Gastrocnemius medialis (tissue), 4 donors: ENCODE measurements around the gene TFCP2. TPM values are rescaled to one million over a fixed set of nuclear protein-coding genes. Genes with fewer than 3 reads are reported as not detected.

Experiments used
- ATAC-seq, 2 donors: fragments of 150-250 bp; one replicate each; pipeline ENCODE4 v1.9.1; 2016
- DNase-seq, 2 donors: peaks; one replicate each; pipeline ENCODE4 v3.0.0-alpha.2; 2019
- H3K27ac ChIP-seq, 4 donors: fragments of 200-600 bp; sonication (generic); 1 replicate in 1 of 4; 2 replicates in 3 of 4; pipeline ENCODE4 v1.5.1; 2016 to 2018; ENCODE audit warnings: mild to moderate bottlenecking in 2 of 4, moderate library complexity in 1 of 4
- H3K27me3 ChIP-seq, 3 donors: fragments of 200-600 bp; sonication (generic) in 2 of 3; 1 replicate in 1 of 3; 2 replicates in 2 of 3; pipeline versions ENCODE4 v1.5.1 to v1.6.0; 2016 to 2019; ENCODE audit warnings: mild to moderate bottlenecking in 1 of 3, moderate library complexity in 1 of 3
- H3K36me3 ChIP-seq, 2 donors: fragments of 200-600 bp; sonication (generic) in 1 of 2; one replicate each; pipeline ENCODE4 v1.5.1; 2017 to 2018
- H3K4me1 ChIP-seq, 2 donors: fragments of 200-600 bp; sonication (generic) in 1 of 2; one replicate each; pipeline ENCODE4 v1.5.1; 2016 to 2017; ENCODE audit warnings: mild to moderate bottlenecking in 2 of 2
- H3K4me3 ChIP-seq, 4 donors: fragments of 200-600 bp; sonication (generic) in 3 of 4; 1 replicate in 1 of 4; 2 replicates in 3 of 4; pipeline ENCODE4 v1.5.1; 2016 to 2019; ENCODE audit warnings: mild to moderate bottlenecking in 2 of 4
- H3K9me3 ChIP-seq, 3 donors: fragments of 200-600 bp; sonication (generic) in 2 of 3; 1 replicate in 1 of 3; 2 replicates in 2 of 3; pipeline ENCODE4 v1.5.1; 2016 to 2019
- POLR2A ChIP-seq, 2 donors: fragments of 450-650 bp; IDR thresholded peaks; one replicate each; pipeline ENCODE4 v1.6.1; 2017; ENCODE audit warnings: antibody characterized with exemption in 2 of 2, mild to moderate bottlenecking in 2 of 2, moderate library complexity in 2 of 2
- in situ Hi-C, 4 donors: fragments of 200-750 bp; cut with MboI; loops; one replicate each; pipeline versions ENCODE4 v1.15.0 to v1.8.0; 2017; ENCODE audit warnings: low sequenced_read_pairs in 4 of 4
- intact Hi-C: fragments of 100-400 bp; cut with DNase I; formaldehyde crosslinking; loops from one replicate; pipeline ENCODE4 v1.15.1; 2023; ENCODE audit warnings: low total_unique reads
- total RNA-seq, 4 donors: library from RNA; depleted of rRNA; stranded (reverse); fragments of >200 nt; gene quantifications; one replicate each; pipeline versions ENCODE4 v1.1.0 to v1.2.3, GENCODE V29; 2016
- TF ChIP-seq, protein P1 (sequence below), 5 experiments: fragments of 450-650 bp in 3 of 5; fragments of 200-600 bp in 2 of 5; sonication (generic) in 2 of 5; IDR thresholded peaks in 4 of 5; conservative IDR thresholded peaks in 1 of 5; 1 replicate in 4 of 5; 2 replicates in 1 of 5; pipeline ENCODE4 v1.5.1; 2016 to 2019; ENCODE audit warnings: antibody characterized with exemption in 5 of 5, mild to moderate bottlenecking in 3 of 5, moderate library complexity in 3 of 5

Gene TFCP2
- total RNA-seq, 4 donors from 2014 or later: 8.9 to 14.2 (median 10.8) TPM

DNA sequence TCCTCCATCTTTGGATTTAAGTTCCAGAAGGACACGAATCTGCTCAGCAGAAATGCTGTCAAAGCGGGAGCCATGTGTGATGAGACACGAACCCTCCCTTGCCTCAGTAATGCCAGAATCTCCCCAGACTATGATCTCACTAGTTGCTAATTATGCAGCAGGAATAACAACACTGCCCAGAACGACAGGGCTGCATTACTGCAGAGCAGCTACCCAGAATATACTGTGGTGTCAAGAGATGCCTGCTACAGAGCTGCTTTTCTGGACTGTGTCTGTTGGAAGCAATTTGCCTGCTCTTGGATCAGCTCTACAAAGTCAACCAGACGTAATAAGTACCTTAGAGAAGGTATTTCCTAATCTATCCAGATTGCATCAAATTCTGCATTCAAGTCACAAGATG, 95.0 kb downstream of the TFCP2 start:
- peak in 1 of 2 donors; percentile 7 for ATAC-seq
- no peak for TF ChIP-seq POLR2A (IDR thresholded peaks at IDR 0.05)
- TF ChIP-seq, protein P1, sequence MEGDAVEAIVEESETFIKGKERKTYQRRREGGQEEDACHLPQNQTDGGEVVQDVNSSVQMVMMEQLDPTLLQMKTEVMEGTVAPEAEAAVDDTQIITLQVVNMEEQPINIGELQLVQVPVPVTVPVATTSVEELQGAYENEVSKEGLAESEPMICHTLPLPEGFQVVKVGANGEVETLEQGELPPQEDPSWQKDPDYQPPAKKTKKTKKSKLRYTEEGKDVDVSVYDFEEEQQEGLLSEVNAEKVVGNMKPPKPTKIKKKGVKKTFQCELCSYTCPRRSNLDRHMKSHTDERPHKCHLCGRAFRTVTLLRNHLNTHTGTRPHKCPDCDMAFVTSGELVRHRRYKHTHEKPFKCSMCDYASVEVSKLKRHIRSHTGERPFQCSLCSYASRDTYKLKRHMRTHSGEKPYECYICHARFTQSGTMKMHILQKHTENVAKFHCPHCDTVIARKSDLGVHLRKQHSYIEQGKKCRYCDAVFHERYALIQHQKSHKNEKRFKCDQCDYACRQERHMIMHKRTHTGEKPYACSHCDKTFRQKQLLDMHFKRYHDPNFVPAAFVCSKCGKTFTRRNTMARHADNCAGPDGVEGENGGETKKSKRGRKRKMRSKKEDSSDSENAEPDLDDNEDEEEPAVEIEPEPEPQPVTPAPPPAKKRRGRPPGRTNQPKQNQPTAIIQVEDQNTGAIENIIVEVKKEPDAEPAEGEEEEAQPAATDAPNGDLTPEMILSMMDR (IDR thresholded peaks at IDR 0.05 in 4 of 5, conservative IDR thresholded peaks at IDR 0.05 in 1 of 5): no peak
- H3K4me1 ChIP-seq: peaks cover 53 to 58% of the 10 kb centered on the region in 2 donors
- DNase-seq: no peak
- no peak overlapping the region for H3K4me3 ChIP-seq
- H3K9me3 ChIP-seq: no peaks in the 10 kb centered on the region
- no peak overlapping the region for H3K27ac ChIP-seq
- H3K27me3 ChIP-seq: no peaks in the 10 kb centered on the region
- H3K36me3 ChIP-seq: peaks cover 0 to 9% of the 10 kb centered on the region in 2 donors
- in situ Hi-C loops (no loop called here), intact Hi-C loops (no loop called here)

DNA sequence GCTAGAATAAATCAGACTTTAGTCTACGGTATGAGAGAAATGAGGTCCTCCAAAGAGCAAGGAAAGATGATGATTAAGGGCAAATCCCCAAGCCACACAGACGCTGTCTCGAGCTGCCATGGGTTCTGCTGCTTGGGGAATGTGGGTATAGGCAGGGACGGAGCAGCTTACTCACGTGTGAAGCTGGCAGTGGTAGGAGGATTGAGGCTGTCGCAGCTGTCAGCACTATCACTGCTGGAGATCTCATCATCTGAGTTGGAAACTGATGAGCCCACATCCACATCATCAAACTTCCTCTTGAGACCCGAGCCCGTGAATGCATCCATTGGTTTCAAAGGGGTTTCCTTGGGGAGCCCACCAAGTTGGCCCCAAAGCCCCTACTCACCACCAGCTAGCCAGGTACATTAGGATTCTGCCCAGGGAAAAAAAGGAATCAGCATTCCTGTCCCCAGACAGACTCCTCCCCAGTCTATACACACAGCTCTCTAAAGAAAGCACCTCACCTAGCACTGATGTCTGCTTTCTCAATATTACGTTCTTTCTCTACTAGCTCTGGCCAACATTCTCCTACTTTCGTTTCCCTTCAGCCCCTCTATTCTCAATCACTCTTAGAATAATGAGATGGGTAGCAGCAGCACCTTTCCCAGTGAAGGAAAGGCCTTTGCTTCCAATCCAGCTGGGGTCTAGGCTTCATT, 96.6 kb downstream of the TFCP2 start:
- intact Hi-C loops (no loop called here), in situ Hi-C loops (no loop called here)
- Histone ChIP-seq H3K4me3 (no peak overlapping the region), H3K9me3 (no peaks in the 10 kb centered on the region), H3K27ac (peak overlapping the region in 1 of 4 donors; percentile 45), H3K36me3 (peaks cover 0 to 20% of the 10 kb centered on the region in 2 donors), H3K4me1 (peaks cover 42 to 46% of the 10 kb centered on the region in 2 donors), H3K27me3 (no peaks in the 10 kb centered on the region)
- DNase-seq: no peak
- ATAC-seq: no peak
- TF ChIP-seq POLR2A (IDR thresholded peaks at IDR 0.05): no peak
- TF ChIP-seq, protein P1 (IDR thresholded peaks at IDR 0.05 in 4 of 5, conservative IDR thresholded peaks at IDR 0.05 in 1 of 5): no peak

DNA sequence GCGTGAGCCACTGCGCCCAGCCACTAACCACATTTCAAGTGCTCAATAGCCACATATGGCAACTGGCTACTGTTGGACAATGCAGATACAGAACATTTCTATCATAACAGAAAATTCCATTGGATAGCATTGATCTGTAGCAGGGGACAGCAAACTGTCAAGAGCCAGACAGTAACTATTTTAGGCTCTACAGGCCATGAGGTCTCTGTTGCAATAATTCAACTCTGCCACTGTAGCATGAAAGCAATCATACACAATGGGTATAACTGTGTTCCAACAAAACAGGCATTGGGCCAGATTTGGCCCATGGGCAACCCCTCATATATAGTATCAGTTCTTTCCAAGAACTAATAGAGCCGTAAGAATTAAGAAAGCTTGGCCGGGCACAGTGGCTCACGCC, 97.5 kb downstream of the TFCP2 start:
- intact Hi-C loops (no loop called here), in situ Hi-C loops (no loop called here)
- peak; percentile 30 to 53 for ATAC-seq
- Histone ChIP-seq H3K4me3 (no peak overlapping the region), H3K36me3 (peaks cover 0 to 20% of the 10 kb centered on the region in 2 donors), H3K9me3 (no peaks in the 10 kb centered on the region), H3K27ac (peak overlapping the region in 1 of 4 donors; percentile 53), H3K4me1 (peaks cover 38 to 40% of the 10 kb centered on the region in 2 donors), H3K27me3 (no peaks in the 10 kb centered on the region)
- DNase-seq: no peak
- TF ChIP-seq, protein P1 (IDR thresholded peaks at IDR 0.05 in 4 of 5, conservative IDR thresholded peaks at IDR 0.05 in 1 of 5): no peak
- no peak for TF ChIP-seq POLR2A (IDR thresholded peaks at IDR 0.05)

DNA sequence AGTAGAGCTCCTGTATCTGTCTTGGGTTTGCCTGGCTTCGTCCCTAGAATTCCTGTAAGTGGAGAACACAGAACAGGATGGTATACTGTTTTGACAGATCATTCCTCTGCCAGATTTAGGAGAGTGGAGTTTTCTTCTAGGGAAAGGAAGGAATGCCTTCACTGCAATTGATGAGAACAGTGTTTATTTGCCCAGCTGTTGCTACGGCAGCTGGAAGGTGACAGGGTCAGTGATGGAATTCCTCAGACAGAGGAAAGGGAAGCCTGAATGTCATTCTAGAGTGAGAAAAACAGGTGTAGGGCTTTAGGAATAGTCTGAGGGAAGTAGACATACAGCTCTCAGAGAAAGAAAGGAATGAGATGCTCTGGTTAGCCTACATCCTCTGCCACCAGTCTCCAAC, 101.3 kb downstream of the TFCP2 start:
- Histone ChIP-seq H3K4me3 (no peak overlapping the region), H3K9me3 (no peaks in the 10 kb centered on the region), H3K27me3 (no peaks in the 10 kb centered on the region), H3K27ac (no peak overlapping the region), H3K36me3 (peaks cover 0 to 42% of the 10 kb centered on the region in 2 donors), H3K4me1 (peaks cover 24 to 30% of the 10 kb centered on the region in 2 donors)
- TF ChIP-seq, protein P1 (IDR thresholded peaks at IDR 0.05 in 4 of 5, conservative IDR thresholded peaks at IDR 0.05 in 1 of 5): no peak
- TF ChIP-seq POLR2A (IDR thresholded peaks at IDR 0.05): no peak
- DNase-seq (no peak), ATAC-seq (no peak)
- in situ Hi-C loops: no loop called here
- intact Hi-C loops: no loop called here
